Stomach (tissue), 4 donors: ENCODE results near the gene RBM23.

ENCODE experiments used
- POLR2AphosphoS5 ChIP-seq, 3 donors: sonication (generic); formaldehyde crosslinking; IDR thresholded peaks; one replicate each; pipeline ENCODE4 v1.6.1; 2016; ENCODE audit warnings: antibody characterized with exemption in 3 of 3
- TF ChIP-seq, protein P1 (sequence below), 7 experiments: fragments of 450-650 bp in 4 of 7; fragments of 200-600 bp in 3 of 7; sonication (generic) in 3 of 7; IDR thresholded peaks; one replicate each; pipeline ENCODE4 v1.5.1; 2016 to 2019; ENCODE audit warnings: antibody characterized with exemption in 7 of 7, control low read depth in 2 of 7, mild to moderate bottlenecking in 1 of 7

- TF ChIP-seq, protein P1, sequence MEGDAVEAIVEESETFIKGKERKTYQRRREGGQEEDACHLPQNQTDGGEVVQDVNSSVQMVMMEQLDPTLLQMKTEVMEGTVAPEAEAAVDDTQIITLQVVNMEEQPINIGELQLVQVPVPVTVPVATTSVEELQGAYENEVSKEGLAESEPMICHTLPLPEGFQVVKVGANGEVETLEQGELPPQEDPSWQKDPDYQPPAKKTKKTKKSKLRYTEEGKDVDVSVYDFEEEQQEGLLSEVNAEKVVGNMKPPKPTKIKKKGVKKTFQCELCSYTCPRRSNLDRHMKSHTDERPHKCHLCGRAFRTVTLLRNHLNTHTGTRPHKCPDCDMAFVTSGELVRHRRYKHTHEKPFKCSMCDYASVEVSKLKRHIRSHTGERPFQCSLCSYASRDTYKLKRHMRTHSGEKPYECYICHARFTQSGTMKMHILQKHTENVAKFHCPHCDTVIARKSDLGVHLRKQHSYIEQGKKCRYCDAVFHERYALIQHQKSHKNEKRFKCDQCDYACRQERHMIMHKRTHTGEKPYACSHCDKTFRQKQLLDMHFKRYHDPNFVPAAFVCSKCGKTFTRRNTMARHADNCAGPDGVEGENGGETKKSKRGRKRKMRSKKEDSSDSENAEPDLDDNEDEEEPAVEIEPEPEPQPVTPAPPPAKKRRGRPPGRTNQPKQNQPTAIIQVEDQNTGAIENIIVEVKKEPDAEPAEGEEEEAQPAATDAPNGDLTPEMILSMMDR (IDR thresholded peaks at IDR 0.05) = no peak
- TF ChIP-seq POLR2AphosphoS5 (IDR thresholded peaks at IDR 0.05) = no peak
Observed at GRCh38 chr14:22895402-22895801, 23.5 kb downstream of the RBM23 start.
